AG04450 (cell line): ENCODE results near the gene SERTAD1. TPM values are rescaled to one million over a fixed set of nuclear protein-coding genes. Genes with fewer than 3 reads are reported as not detected.

ENCODE experiments used
- CTCF ChIA-PET: fragments of 300-600, 350-600 bp; formaldehyde crosslinking; extraction: SDS; loops from one replicate; lab custom pipeline; 2022; ENCODE audit warnings: antibody characterized with exemption, inconsistent platforms; lab: Charles Lee
- POLR2A ChIA-PET: fragments of 350-600 bp; formaldehyde crosslinking; extraction: SDS; loops from one replicate; lab custom pipeline; 2021; ENCODE audit warnings: antibody characterized with exemption, inconsistent platforms; lab: Yijun Ruan, JAX
- DNase-seq: peaks from one replicate; pipeline ENCODE4 v3.0.0-alpha.2; 2011; ENCODE audit warnings: low read depth, low spot score
- H3K27ac ChIP-seq: one replicate; pipeline ENCODE4 v1.5.1; 2012; ENCODE audit warnings: low read depth, low read length, control low read depth
- H3K27me3 ChIP-seq: one replicate; pipeline ENCODE4 v1.6.0; 2012; ENCODE audit warnings: low read length; ENCODE audit not compliant: control insufficient read depth, insufficient read depth
- H3K4me3 ChIP-seq: 2 replicates; pipeline ENCODE4 v1.5.1; 2011; ENCODE audit warnings: mild to moderate bottlenecking, low read depth, low read length, control low read depth
- H3K9me3 ChIP-seq: 2 replicates; pipeline ENCODE4 v1.5.1; 2012; ENCODE audit warnings: low read length; ENCODE audit not compliant: control insufficient read depth, insufficient read depth
- CTCF ChIP-seq: IDR thresholded peaks from 2 replicates; pipeline ENCODE4 v1.5.1; 2011; ENCODE audit warnings: low read depth, low read length, control low read depth, inconsistent platforms
- polyA plus RNA-seq: library from polyadenylated mRNA; depleted of rRNA; stranded (reverse); fragments of >200 nt; gene quantifications from 2 replicates; pipeline ENCODE4 v1.2.3, GENCODE V29; 2011

The SERTAD1 gene
- polyA plus RNA-seq, 1 experiment: 11.9 TPM

- CTCF ChIA-PET: interaction anchor here (0.7 to 6.3 kb wide), 2 partner anchors 13 to 58 kb away, joined by 3 to 49 read pairs; partner anchors contain the start of gene BLVRB
- POLR2A ChIA-PET: interaction anchor here (0.6 to 1.3 kb wide), 3 partner anchors 9 to 26 kb away, joined by 3 to 9 read pairs (median 6); no protein-coding TSS in a partner anchor
Observed at GRCh38 chr19:40452016-40452415, 26.2 kb upstream of the SERTAD1 start.

GRCh38 chr19:40450664-40451063 lies 24.9 kb upstream of the SERTAD1 start:
- Histone ChIP-seq H3K27me3 (no peaks in the 10 kb centered on the region), H3K27ac (no peak overlapping the region), H3K4me3 (no peak overlapping the region), H3K9me3 (no peaks in the 10 kb centered on the region)
- CTCF ChIA-PET: interaction anchor here (0.8 kb wide), 1 partner anchor 14 kb away, joined by 4 read pairs; no protein-coding TSS in a partner anchor
- no peak for DNase-seq
- POLR2A ChIA-PET: no interaction called here
- TF ChIP-seq CTCF: no peak

More at GRCh38 chr19:40452016-40452415, 26.2 kb upstream of the SERTAD1 start:
- TF ChIP-seq CTCF: no peak
- no peaks in the 10 kb centered on the region for H3K27me3 ChIP-seq
- H3K9me3 ChIP-seq: no peaks in the 10 kb centered on the region
- no peak overlapping the region for H3K4me3 ChIP-seq
- DNase-seq: no peak
- H3K27ac ChIP-seq: no peak overlapping the region

GRCh38 chr19:40449506-40449905 lies 23.7 kb upstream of the SERTAD1 start:
- Histone ChIP-seq H3K27me3 (no peaks in the 10 kb centered on the region), H3K9me3 (no peaks in the 10 kb centered on the region), H3K4me3 (no peak overlapping the region), H3K27ac (no peak overlapping the region)
- no peak for DNase-seq
- CTCF ChIA-PET: interaction anchor here (1.2 to 1.4 kb wide), 2 partner anchors 14 to 29 kb away, joined by 3 read pairs; no protein-coding TSS in a partner anchor
- no peak for TF ChIP-seq CTCF
- POLR2A ChIA-PET: no interaction called here

GRCh38 chr19:40446263-40446784 lies 20.5 kb upstream of the SERTAD1 start:
- Histone ChIP-seq H3K9me3 (no peaks in the 10 kb centered on the region), H3K4me3 (no peak overlapping the region), H3K27ac (no peak overlapping the region), H3K27me3 (no peaks in the 10 kb centered on the region)
- TF ChIP-seq CTCF: no peak
- ChIA-PET CTCF (no interaction called here), POLR2A (no interaction called here)
- no peak for DNase-seq

- ChIA-PET CTCF (no interaction called here), POLR2A (no interaction called here)
- H3K27ac ChIP-seq: no peak overlapping the region
- no peak for TF ChIP-seq CTCF
- H3K9me3 ChIP-seq: no peaks in the 10 kb centered on the region
- no peak overlapping the region for H3K4me3 ChIP-seq
- H3K27me3 ChIP-seq: no peaks in the 10 kb centered on the region
- no peak for DNase-seq
Observed at GRCh38 chr19:40445780-40446262, 20.0 kb upstream of the SERTAD1 start.
